EH (cell line): Measurements from ENCODE around the gene ATF6.
A peak's percentile ranks its signal among the peaks of the same experiment; 100 is the strongest.

ENCODE experiments used
- DNase-seq: peaks from one replicate; pipeline ENCODE4 v3.0.0-alpha.2; 2015; ENCODE audit warnings: low read depth

Gene ATF6

GRCh38 chr1:161890574-161890973 is 124.5 kb downstream of the ATF6 start:
- no peak for DNase-seq

- peak; percentile 12 for DNase-seq
Observed at GRCh38 chr1:161899091-161899490, 133.0 kb downstream of the ATF6 start.

- no peak for DNase-seq
Observed at GRCh38 chr1:161900160-161900559, 134.0 kb downstream of the ATF6 start.

- DNase-seq = no peak
Observed at GRCh38 chr1:161902182-161902581, 136.1 kb downstream of the ATF6 start.

- no peak for DNase-seq
Observed at GRCh38 chr1:161905269-161905884, 139.3 kb downstream of the ATF6 start.

- DNase-seq = no peak
Observed at GRCh38 chr1:161907265-161907664, 141.1 kb downstream of the ATF6 start.

- DNase-seq = no peak
Observed at GRCh38 chr1:161908264-161908663, 142.1 kb downstream of the ATF6 start.

GRCh38 chr1:161910604-161911003 is 144.5 kb downstream of the ATF6 start:
- peak; percentile 90 for DNase-seq

GRCh38 chr1:161913482-161914140 is 147.5 kb downstream of the ATF6 start:
- DNase-seq = peak; percentile 67

- peak; percentile 56 for DNase-seq
Observed at GRCh38 chr1:161914595-161914994, 148.5 kb downstream of the ATF6 start.

- DNase-seq = no peak
Observed at GRCh38 chr1:161915051-161915503, 149.0 kb downstream of the ATF6 start.

- DNase-seq = no peak
Observed at GRCh38 chr1:161915978-161916377, 149.9 kb downstream of the ATF6 start.

GRCh38 chr1:161919229-161919628 is 153.1 kb downstream of the ATF6 start:
- DNase-seq = no peak

GRCh38 chr1:161921491-161921890 is 155.4 kb downstream of the ATF6 start:
- no peak for DNase-seq

- peak; percentile 85 for DNase-seq
Observed at GRCh38 chr1:161921990-161922389, 155.9 kb downstream of the ATF6 start.

GRCh38 chr1:161928056-161928455 is 161.9 kb downstream of the ATF6 start:
- DNase-seq = peak; percentile 60

GRCh38 chr1:161929137-161929536 is 163.0 kb downstream of the ATF6 start:
- DNase-seq = no peak

GRCh38 chr1:161930064-161930463 is 163.9 kb downstream of the ATF6 start:
- peak; percentile 81 for DNase-seq

- no peak for DNase-seq
Observed at GRCh38 chr1:161932668-161933067, 166.5 kb downstream of the ATF6 start.

GRCh38 chr1:161933592-161934588 is 167.8 kb downstream of the ATF6 start:
- DNase-seq = peak; percentile 53

GRCh38 chr1:161935264-161935663 is 169.1 kb downstream of the ATF6 start:
- DNase-seq = no peak

GRCh38 chr1:161936786-161937185 is 170.7 kb downstream of the ATF6 start:
- DNase-seq = no peak
